NCI-H1694 (cell line): ENCODE measurements around the gene CSRP3.
"Not testable (repeated sequence)": the region's sequence is repeated elsewhere in the genome, so short reads cannot be mapped to it uniquely, and the experiment has no call there.

Source experiments
- DNase-seq: peaks from one replicate; lab custom pipeline; 2025; lab: John Stamatoyannopoulos, UW

The CSRP3 gene

DNA sequence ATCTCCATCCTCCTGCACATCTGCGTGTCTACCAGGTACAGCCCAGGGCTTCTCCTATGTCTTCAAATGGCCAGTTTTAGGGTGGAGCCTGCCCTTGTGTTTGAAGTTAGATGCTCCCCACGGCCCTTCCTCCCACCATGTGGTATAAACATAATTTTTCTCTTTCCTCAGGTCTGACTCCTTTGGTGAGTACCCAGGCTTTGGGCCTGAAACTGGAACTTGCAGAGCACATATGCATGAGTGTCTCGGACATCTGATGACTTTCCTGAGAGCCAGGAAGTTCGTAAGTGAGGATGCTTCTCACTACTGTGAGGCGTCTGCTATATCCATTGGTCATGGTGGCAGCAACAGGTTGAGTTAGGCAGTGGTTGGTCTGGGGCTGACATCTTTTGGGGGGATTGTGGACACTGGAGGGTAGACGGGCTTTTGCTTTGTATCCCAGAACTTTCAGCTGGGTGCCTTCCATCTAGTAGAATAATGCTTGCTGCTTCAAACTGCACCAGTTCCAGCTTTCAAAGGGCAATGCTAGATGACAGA is 16.2 kb downstream of the CSRP3 start:
- no peak for DNase-seq

- no peak for DNase-seq
These were observed 16.7 kb downstream of the CSRP3 start for GRCh38 chr11:19185036-19185435.

- no peak for DNase-seq
These were observed 18.1 kb downstream of the CSRP3 start for GRCh38 chr11:19183646-19184045.

- DNase-seq: no peak
These were observed 20.1 kb downstream of the CSRP3 start for GRCh38 chr11:19181531-19182261.

DNA sequence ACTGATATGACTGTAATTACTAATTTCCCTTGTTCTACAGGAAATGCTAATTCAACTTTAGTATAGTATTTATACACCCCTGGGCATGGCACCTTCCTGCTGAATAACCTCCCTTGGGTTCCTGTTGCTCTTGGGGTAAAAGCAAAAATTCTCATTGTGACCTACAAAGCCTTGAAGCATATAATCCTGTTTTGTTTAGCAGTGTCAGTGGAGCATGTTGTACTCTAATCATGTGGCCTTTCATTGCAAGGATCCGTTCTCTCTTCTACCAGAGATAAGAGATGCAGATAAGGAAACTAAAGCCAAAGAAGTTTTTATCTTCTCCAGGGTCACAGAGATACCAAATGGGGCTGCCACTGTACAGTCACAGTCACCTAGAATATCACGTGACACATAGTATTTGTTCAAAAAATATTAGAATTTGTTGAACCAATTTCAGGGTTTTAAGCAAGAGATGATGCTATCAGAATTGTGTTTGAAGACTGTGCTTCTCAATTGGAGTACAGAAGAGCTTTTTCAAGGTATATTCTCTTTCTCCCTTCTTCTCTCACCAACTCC is 25.1 kb downstream of the CSRP3 start:
- no peak for DNase-seq

- no peak for DNase-seq
These were observed 27.7 kb downstream of the CSRP3 start for GRCh38 chr11:19173964-19174638.

GRCh38 chr11:19173004-19173689 is 28.6 kb downstream of the CSRP3 start:
- no peak for DNase-seq

- DNase-seq: no peak
These were observed 33.7 kb downstream of the CSRP3 start for GRCh38 chr11:19168090-19168489.

DNA sequence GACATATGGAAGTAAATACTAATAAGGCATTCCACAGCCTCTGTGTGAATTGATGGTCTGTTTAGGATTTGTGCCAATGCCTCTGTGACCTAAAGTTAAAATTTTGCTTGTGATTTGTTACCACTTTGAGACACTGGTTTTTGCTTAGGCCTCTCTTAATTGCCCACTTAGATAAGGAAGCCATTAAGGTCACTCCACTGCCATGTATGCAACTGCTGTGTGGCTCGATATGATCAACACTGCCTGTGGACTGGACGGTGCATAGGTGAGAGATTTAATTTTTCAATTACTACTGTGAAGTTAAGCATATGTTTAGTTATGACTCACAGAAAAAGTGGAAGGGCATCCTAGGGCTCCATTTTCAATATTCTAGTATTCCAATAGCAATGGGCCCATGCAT is 36.9 kb downstream of the CSRP3 start:
- no peak for DNase-seq

DNA sequence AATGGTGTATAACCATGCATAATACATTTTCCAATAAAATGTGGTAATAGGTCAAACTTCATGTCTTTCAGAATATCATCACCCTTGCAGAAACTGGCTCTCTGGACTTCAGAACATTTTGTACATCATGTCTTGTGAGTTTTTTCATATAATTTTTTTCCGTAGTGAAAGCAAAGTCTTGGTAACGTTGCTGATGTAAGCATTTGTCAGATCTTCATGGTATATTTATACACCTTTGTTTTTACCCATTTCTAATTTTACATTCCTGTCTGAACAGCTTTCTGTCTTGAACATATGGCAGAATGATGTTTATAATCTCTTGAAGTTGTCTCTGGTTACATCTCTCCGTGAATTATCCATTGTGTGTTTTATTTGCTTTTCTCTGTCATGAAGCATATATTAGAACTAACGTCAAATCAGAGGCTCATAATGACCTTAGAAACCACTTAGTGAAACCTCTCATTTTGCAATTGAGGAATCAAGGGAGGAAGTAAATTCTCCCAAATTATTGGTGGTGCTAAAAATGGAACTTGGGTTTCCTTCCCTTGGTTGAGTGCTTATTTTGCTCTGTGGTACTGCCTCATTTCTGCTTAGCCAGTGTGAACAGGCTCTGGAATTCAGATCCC is 37.4 kb downstream of the CSRP3 start:
- peak; percentile 2 for DNase-seq

- no peak for DNase-seq
These were observed 38.2 kb downstream of the CSRP3 start for GRCh38 chr11:19163617-19164016.

DNA sequence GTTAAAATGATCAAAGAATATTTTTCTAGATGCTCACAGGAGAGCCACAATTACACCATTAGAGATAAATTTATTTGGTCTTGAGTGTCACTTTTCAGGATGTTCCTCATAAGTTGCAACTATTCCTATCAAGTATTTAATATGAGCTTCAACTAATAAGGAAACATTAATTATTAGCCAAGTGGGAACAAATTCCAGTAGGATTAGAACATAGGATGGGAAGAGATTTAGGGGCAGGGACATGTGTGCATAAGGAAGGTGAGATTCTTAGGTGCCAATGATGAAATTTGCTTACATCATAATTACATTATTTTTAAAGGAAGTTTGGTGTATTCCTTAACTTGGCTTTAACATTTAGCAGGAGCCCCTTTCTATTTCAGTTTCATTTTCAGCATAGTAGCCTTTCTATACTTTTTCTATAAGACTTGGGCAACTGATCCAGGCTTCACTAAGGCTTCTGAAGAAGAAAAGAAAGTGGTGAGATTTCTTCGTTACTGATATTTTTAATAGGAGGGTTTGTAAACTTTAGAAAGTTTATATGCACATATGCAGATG is 38.8 kb downstream of the CSRP3 start:
- DNase-seq: no peak

- DNase-seq: no peak
These were observed 40.1 kb downstream of the CSRP3 start for GRCh38 chr11:19161651-19162050.

DNA sequence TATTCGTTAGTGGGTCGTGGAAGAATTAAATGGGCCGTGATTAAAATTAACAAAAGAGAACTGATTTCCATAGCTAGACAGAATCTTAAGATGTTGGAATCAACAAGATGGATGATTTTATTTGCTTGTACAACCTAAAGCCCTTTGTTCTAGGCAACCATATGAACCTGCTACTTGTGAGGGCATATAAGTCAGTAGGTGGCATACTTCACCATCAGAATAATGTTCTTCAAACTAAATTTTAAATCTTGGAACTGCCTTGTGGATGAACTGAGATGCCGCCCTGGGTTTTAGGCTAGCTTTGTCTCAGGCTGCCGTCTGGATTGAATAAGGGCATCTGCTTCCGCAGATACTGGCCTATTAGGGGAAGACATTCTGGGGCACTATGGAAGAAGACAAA is 40.9 kb downstream of the CSRP3 start:
- DNase-seq: no peak

GRCh38 chr11:19156892-19157291 is 44.9 kb downstream of the CSRP3 start:
- DNase-seq: no peak

DNA sequence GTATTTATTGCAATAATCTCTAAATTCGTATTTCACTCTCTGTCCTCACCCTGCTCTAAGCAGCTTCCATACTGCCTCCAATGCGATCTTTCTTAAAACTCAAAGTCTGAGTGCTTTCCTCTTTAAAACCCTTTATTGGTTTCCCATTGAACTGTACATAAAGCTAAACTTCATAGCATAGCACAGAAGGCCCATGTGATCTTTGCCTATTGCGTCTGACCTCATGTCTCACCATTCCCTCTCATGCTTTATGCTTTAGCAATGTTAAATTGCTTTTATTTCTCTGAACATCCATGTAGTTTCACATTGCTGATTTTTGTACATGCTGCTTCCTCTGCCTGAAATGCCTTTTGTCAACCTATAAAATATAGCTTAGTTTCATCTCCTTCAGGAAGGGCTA is 56.5 kb downstream of the CSRP3 start:
- no peak for DNase-seq

GRCh38 chr11:19136884-19137283 is 64.9 kb downstream of the CSRP3 start:
- not testable (repeated sequence) for DNase-seq

DNA sequence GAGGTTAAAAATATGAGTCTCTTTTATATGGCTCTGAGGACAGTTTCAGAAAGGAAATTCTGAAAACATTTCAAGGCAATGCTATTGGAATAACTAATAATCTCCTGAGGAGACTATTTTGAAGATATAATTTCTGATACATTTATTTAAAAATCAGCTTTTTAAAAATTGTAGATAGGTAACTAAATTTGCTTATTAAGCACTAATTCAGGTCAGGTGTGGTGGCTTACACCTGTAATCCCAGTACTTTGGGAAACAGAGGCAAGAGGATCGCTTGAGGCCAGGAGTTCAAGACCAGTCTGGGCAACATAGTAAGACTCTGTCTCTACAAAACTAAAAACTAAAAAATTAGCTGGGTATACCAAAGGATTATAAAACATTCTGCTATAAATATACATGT is 67.8 kb downstream of the CSRP3 start:
- no peak for DNase-seq
